ENCODE data around the gene EPHB1. TPM values are rescaled to one million over a fixed set of nuclear protein-coding genes. Genes with fewer than 3 reads are reported as not detected.

Gene EPHB1
- 10 to 100 TPM; 11.1 to 14.2 (median 13.0) TPM for total RNA-seq

- peak; percentile 82 to 95 for DNase-seq (ENCODE audit: low spot score in 2 of 2)
- TF ChIP-seq CTCF (IDR thresholded peaks at IDR 0.05): peak in 1 of 3 donors; percentile 46
- TF ChIP-seq POLR2A (IDR thresholded peaks at IDR 0.05): no peak
- intact Hi-C loops (cut with DNase I; ENCODE audit: low total_unique reads): loop anchor here (5.0 to 10.0 kb wide), 2 partner anchors 707 to 1100 kb away; no protein-coding TSS in a partner anchor
- WGBS, 2 donors: 1 to 2% methylated on average over 26 to 60 of the region's 70 CpGs
- H3K4me3 ChIP-seq (ENCODE audit: low read depth, poor library complexity, severe bottlenecking): peak within 1 kb of the TSS; percentile 45
Observed at GRCh38 chr3:134794950-134795745, at the start of gene EPHB1. Gene EPHB1 (plus strand): TSS chr3:134795260.

DNA sequence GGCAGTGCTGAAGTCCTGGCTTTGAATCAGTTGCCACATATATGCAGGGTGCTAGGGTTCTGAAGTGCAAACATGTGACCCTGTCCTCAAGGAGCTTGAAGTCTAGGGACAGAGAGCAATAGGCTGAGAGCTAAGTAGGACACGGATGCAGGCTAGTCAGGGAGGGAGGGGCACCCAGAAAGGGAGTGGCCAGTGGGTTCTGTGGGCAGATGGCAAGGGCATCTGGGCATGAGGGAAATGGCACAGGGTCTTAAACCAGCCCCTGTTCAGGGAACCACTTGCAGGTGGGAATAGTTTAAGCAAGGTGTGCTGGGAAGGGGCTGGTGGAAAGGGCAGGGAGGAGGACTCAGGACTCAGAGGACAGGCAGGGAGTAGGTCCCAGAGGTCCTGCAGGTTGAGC, 46.4 kb upstream of the EPHB1 start:
- intact Hi-C loops (cut with DNase I; ENCODE audit: low total_unique reads): no loop called here
- WGBS, 2 donors: 94 to 100% methylated on average over 1 of the region's 1 CpG
- no peak overlapping the region for H3K4me3 ChIP-seq (ENCODE audit: low read depth, poor library complexity, severe bottlenecking)
- TF ChIP-seq CTCF (IDR thresholded peaks at IDR 0.05) (no peak), POLR2A (IDR thresholded peaks at IDR 0.05) (no peak)
- DNase-seq (ENCODE audit: low spot score in 2 of 2): no peak

DNA sequence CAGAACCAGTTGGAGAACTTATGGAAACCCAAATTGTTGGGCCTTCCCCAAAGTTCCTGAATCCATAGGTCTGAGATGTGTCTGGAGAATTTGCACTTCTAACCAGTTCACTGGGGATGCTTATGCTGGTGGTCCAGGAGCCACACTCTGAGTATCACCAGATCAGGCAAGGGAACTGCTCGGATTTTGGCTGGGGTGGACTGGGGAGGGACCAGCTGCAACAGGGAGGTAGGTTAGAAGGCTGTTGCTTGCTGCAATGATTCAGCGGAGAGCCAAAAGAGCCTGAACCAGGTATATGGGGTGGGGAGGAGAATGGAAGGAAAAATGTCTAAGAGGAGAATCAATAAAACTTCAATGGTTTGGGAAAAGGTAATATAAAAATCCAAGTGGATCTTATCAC, 45.9 kb upstream of the EPHB1 start:
- intact Hi-C loops (cut with DNase I; ENCODE audit: low total_unique reads): no loop called here

GRCh38 chr3:134749802-134750553, 45.1 kb upstream of the EPHB1 start:
- 81 to 84% methylated on average over 7 of the region's 7 CpGs for WGBS, 2 donors
- intact Hi-C loops (cut with DNase I; ENCODE audit: low total_unique reads): no loop called here
- DNase-seq (ENCODE audit: low spot score in 2 of 2): no peak
- H3K4me3 ChIP-seq (ENCODE audit: low read depth, poor library complexity, severe bottlenecking): no peak overlapping the region
- no peak for TF ChIP-seq POLR2A (IDR thresholded peaks at IDR 0.05)
- no peak for TF ChIP-seq CTCF (IDR thresholded peaks at IDR 0.05)

More for the DNA sequence above, 45.9 kb upstream of the EPHB1 start:
- TF ChIP-seq POLR2A (IDR thresholded peaks at IDR 0.05) (no peak), CTCF (IDR thresholded peaks at IDR 0.05) (no peak)
- no peak for DNase-seq (ENCODE audit: low spot score in 2 of 2)
- 92 to 93% methylated on average over 2 of the region's 2 CpGs for WGBS, 2 donors
- no peak overlapping the region for H3K4me3 ChIP-seq (ENCODE audit: low read depth, poor library complexity, severe bottlenecking)

DNA sequence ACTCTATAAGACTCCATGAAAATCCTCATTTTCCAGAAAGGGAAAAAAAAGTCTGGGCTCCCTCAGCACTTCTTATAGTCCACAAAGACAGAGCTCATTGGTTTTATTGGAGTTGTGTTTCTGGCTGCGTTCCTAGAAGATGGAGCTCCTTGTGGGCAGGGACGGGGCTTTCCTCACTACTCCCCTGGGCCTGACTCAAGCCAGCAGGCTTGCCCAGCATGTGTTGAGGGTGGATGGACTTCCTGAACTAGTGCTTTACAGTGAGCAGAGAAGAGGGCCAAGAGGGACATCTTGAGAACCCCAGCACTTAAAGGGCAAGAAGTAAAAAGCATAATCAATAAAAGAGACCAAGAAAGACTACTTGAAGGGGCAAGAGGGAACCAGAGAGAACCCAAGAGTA, 43.2 kb upstream of the EPHB1 start:
- WGBS, 2 donors: 79 to 81% methylated on average over 2 of the region's 2 CpGs

More for the DNA sequence above, 43.2 kb upstream of the EPHB1 start:
- DNase-seq (ENCODE audit: low spot score in 2 of 2): no peak
- TF ChIP-seq POLR2A (IDR thresholded peaks at IDR 0.05): no peak
- no peak for TF ChIP-seq CTCF (IDR thresholded peaks at IDR 0.05)
- intact Hi-C loops (cut with DNase I; ENCODE audit: low total_unique reads): no loop called here
- H3K4me3 ChIP-seq (ENCODE audit: low read depth, poor library complexity, severe bottlenecking): no peak overlapping the region
